ENCODE results near the gene BAIAP2L2. TPM values are rescaled to one million over a fixed set of nuclear protein-coding genes. Genes with fewer than 3 reads are reported as not detected.

Gene BAIAP2L2
- total RNA-seq, 1 donor from 2014 or later: not detected

DNA sequence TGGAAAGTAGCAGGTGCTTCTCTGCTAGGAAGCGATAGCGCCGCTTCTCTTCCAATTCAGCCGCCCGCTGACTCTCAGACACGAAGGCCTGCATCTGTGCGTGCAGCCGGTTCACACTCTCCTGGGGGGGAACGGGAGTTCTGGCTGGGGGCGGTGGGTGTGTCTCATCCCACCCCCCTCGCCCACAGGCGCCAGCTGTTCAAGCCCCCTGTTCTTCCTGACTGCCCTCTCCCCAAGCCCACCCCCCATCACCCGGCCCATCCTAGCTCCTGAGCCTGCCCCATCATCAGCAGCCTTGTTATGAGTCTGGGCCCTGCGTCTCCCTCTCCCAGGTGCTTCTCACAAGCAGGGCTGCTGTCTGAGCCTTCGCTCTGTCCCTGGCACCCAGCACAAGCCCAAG is 13.4 kb downstream of the BAIAP2L2 start:
- DNase-seq (ENCODE audit: extremely low spot score in 2 of 2): no peak
- Histone ChIP-seq H3K27ac (no peak overlapping the region), H3K9me3 (no peaks in the 10 kb centered on the region), H3K4me1 (no peaks in the 10 kb centered on the region), H3K4me3 (no peak overlapping the region), H3K27me3 (no peaks in the 10 kb centered on the region), H3K36me3 (no peaks in the 10 kb centered on the region)
- TF ChIP-seq POLR2A (IDR thresholded peaks at IDR 0.05) (no peak), POLR2AphosphoS5 (IDR thresholded peaks at IDR 0.05; ENCODE audit: insufficient read depth in 1 of 2, low read depth in 1 of 2) (no peak)
- intact Hi-C loops (cut with DNase I): no loop called here

GRCh38 chr22:38089474-38089851 is 21.0 kb downstream of the BAIAP2L2 start:
- no peak for DNase-seq (ENCODE audit: extremely low spot score in 2 of 2)
- Histone ChIP-seq H3K9me3 (no peaks in the 10 kb centered on the region), H3K4me3 (peak overlapping the region in 1 of 2 donors; percentile 19), H3K27me3 (no peaks in the 10 kb centered on the region), H3K36me3 (no peaks in the 10 kb centered on the region), H3K27ac (peak overlapping the region; percentile 10), H3K4me1 (peaks cover 7% of the 10 kb centered on the region)
- intact Hi-C loops (cut with DNase I): no loop called here
- TF ChIP-seq POLR2A (IDR thresholded peaks at IDR 0.05) (no peak), POLR2AphosphoS5 (IDR thresholded peaks at IDR 0.05; ENCODE audit: insufficient read depth in 1 of 2, low read depth in 1 of 2) (no peak), CTCF (IDR thresholded peaks at IDR 0.05) (no peak)

DNA sequence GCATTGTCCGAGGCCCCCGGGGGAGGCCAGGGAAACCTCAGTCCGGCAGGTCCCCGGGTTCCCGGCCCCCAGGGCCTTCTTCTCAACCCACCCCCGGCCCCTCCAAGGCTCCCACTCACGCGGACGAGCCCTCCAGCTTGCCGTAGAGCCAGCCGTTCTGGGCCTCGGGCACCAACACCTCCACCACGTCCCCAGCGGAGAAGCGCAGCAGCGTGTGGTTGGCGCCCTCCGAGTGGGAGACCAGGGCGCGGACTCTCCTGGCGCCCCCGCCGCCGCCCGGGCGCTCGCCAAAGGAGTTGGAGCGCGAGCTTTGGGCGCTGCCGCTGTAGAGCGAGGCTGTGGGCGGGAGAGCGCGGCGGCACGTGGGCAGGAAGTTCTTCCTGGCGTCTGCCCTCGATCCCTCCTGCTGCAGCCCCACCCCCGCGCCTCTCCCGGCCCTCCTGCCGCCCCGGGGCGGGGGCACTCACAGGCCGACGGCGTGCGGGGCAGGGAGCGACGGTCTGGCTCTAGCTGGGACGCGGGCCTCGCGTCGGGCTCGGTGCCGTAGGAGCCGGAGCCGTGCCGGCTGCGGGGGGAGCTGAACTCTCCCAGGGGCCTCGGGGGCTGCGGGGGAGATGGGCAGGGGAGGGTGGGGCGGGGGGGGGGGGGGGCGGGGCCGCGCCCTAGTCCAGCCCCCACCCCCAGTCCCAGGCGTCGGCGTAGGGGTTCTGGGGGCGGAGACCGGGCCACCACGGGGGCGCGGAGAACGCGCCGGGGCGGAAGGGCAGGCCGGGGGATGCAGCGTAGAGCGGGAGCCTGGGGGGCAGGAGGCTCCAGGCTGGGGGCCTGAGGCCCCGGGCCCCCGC is 21.6 kb downstream of the BAIAP2L2 start:
- TF ChIP-seq POLR2AphosphoS5 (IDR thresholded peaks at IDR 0.05; ENCODE audit: insufficient read depth in 1 of 2, low read depth in 1 of 2): no peak
- no peak for TF ChIP-seq POLR2A (IDR thresholded peaks at IDR 0.05)
- TF ChIP-seq CTCF (IDR thresholded peaks at IDR 0.05): no peak
- Histone ChIP-seq H3K4me3 (peak overlapping the region; percentile 19 to 32), H3K36me3 (no peaks in the 10 kb centered on the region), H3K27ac (peak overlapping the region; percentile 10), H3K9me3 (no peaks in the 10 kb centered on the region), H3K4me1 (peaks cover 7% of the 10 kb centered on the region), H3K27me3 (no peaks in the 10 kb centered on the region)
- DNase-seq (ENCODE audit: extremely low spot score in 2 of 2): no peak
- intact Hi-C loops (cut with DNase I): no loop called here

DNA sequence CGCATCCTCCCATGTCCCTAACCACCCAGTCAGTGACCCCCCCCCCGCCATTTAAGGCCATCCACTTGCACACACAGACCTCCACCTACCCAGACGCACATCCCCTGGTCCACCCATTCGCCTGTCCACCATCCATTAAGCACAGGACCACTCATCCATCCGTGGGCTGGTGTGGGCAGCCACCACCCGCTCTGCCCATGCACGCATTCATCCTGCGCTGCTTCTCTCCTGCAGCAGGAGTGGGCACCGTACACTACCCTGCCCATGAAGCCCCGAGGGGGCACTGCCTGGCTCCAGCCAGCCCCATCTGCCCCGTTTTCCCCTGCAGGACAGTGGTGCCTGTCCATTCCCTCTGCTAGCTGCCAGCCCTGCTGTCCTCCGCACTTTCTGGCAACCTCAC is 22.6 kb downstream of the BAIAP2L2 start:
- intact Hi-C loops (cut with DNase I): no loop called here
- Histone ChIP-seq H3K4me3 (no peak overlapping the region), H3K9me3 (no peaks in the 10 kb centered on the region), H3K4me1 (peaks cover 7% of the 10 kb centered on the region), H3K36me3 (no peaks in the 10 kb centered on the region), H3K27me3 (no peaks in the 10 kb centered on the region), H3K27ac (no peak overlapping the region)
- TF ChIP-seq CTCF (IDR thresholded peaks at IDR 0.05) (no peak), POLR2A (IDR thresholded peaks at IDR 0.05) (no peak), POLR2AphosphoS5 (IDR thresholded peaks at IDR 0.05; ENCODE audit: insufficient read depth in 1 of 2, low read depth in 1 of 2) (no peak)
- no peak for DNase-seq (ENCODE audit: extremely low spot score in 2 of 2)

GRCh38 chr22:38086942-38087341 is 23.5 kb downstream of the BAIAP2L2 start:
- H3K36me3 ChIP-seq: no peaks in the 10 kb centered on the region
- H3K4me3 ChIP-seq: no peak overlapping the region
- H3K9me3 ChIP-seq: no peaks in the 10 kb centered on the region
- no peak for DNase-seq (ENCODE audit: extremely low spot score in 2 of 2)
- TF ChIP-seq POLR2AphosphoS5 (IDR thresholded peaks at IDR 0.05; ENCODE audit: insufficient read depth in 1 of 2, low read depth in 1 of 2) (no peak), CTCF (IDR thresholded peaks at IDR 0.05) (no peak), POLR2A (IDR thresholded peaks at IDR 0.05) (no peak)
- no peaks in the 10 kb centered on the region for H3K27me3 ChIP-seq
- intact Hi-C loops (cut with DNase I): no loop called here
- H3K27ac ChIP-seq: no peak overlapping the region
- H3K4me1 ChIP-seq: peaks cover 15% of the 10 kb centered on the region
